Measurements from ENCODE around the gene ITGB2.

- TF ChIP-seq CTCF (IDR thresholded peaks at IDR 0.05) (no peak), POLR2AphosphoS5 (IDR thresholded peaks at IDR 0.05; ENCODE audit: insufficient read depth in 1 of 2, low read depth in 1 of 2) (no peak), POLR2A (IDR thresholded peaks at IDR 0.05) (no peak)
These were observed 49.4 kb upstream of the ITGB2 start for GRCh38 chr21:44969931-44970755.
